ENCODE measurements around the gene APOBEC3B. TPM values are rescaled to one million over a fixed set of nuclear protein-coding genes. Genes with fewer than 3 reads are reported as not detected.

Gene APOBEC3B
- total and polyA plus RNA-seq, 2 experiments from 2014 or later: 4.1 to 10.6 TPM

DNA sequence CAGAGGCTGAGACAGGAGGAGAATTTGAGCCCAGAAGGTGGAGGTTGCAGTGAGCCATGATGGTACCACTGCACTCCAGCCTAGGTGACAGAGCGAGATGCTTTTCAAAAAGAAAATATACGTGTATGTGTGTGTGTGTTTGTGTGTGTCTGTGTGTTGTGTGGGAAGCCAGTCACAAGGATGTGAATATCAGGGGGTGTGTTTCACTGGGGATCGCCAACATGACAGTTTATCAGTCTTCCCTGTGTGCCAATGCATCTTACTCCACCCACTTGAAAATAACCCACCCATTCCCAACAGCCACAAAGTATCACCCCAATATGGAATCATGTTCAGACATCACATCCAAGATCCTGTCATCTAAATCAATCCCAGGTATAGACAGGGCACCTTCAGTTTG, 10.4 kb upstream of the APOBEC3B start:
- Histone ChIP-seq H3K4me2 (ENCODE audit: unreplicated experiment) (no peak overlapping the region), H3K79me2 (ENCODE audit: insufficient read depth) (no peaks in the 10 kb centered on the region), H3K4me3 (no peak overlapping the region), H3K27me3 (replicated peaks; ENCODE audit: insufficient read depth) (peaks cover 24% of the 10 kb centered on the region; the same call in 1 of the 2 replicates), H3K9ac (no peak overlapping the region), H3K9me3 (ENCODE audit: low read depth) (no peaks in the 10 kb centered on the region), H3K27ac (no peak overlapping the region), H3K9me2 (ENCODE audit: insufficient read depth) (no peaks in the 10 kb centered on the region), H3K4me1 (ENCODE audit: insufficient read depth) (no peaks in the 10 kb centered on the region), H3F3A (ENCODE audit: insufficient read depth) (no peaks in the 10 kb centered on the region), H3K36me3 (ENCODE audit: low read depth) (no peaks in the 10 kb centered on the region), H4K20me1 (ENCODE audit: insufficient read depth) (no peaks in the 10 kb centered on the region), H2AFZ (no peak overlapping the region)
- 63 to 67% methylated on average over 3 of the region's 3 CpGs for WGBS, 2 experiments (ENCODE audit: low coverage in 1 of 2, low lambda C conversion rate in 2 of 2, missing lambda C conversion rate in 2 of 2)
- no peak for DNase-seq
- TF ChIP-seq EZH2 (IDR thresholded peaks at IDR 0.05; ENCODE audit: insufficient read depth, poor library complexity, severe bottlenecking) (no peak), EZH2phosphoT487 (IDR thresholded peaks at IDR 0.05; ENCODE audit: insufficient read depth, low read depth) (no peak)
- in situ Hi-C loops (cut with MboI): no loop called here

GRCh38 chr22:38972558-38972957, 9.6 kb upstream of the APOBEC3B start:
- Histone ChIP-seq H3K9me2 (ENCODE audit: insufficient read depth) (no peaks in the 10 kb centered on the region), H3K79me2 (ENCODE audit: insufficient read depth) (no peaks in the 10 kb centered on the region), H3K9me3 (ENCODE audit: low read depth) (no peaks in the 10 kb centered on the region), H3K4me3 (no peak overlapping the region), H2AFZ (no peak overlapping the region), H3K9ac (no peak overlapping the region), H4K20me1 (ENCODE audit: insufficient read depth) (no peaks in the 10 kb centered on the region), H3K4me1 (ENCODE audit: insufficient read depth) (no peaks in the 10 kb centered on the region), H3K27me3 (replicated peaks; ENCODE audit: insufficient read depth) (peaks cover 24% of the 10 kb centered on the region; the same call in 1 of the 2 replicates), H3K36me3 (ENCODE audit: low read depth) (no peaks in the 10 kb centered on the region), H3K27ac (no peak overlapping the region), H3F3A (ENCODE audit: insufficient read depth) (no peaks in the 10 kb centered on the region), H3K4me2 (ENCODE audit: unreplicated experiment) (no peak overlapping the region)
- 38 to 48% methylated on average over 5 of the region's 5 CpGs for WGBS, 2 experiments (ENCODE audit: low coverage in 1 of 2, low lambda C conversion rate in 2 of 2, missing lambda C conversion rate in 2 of 2)
- DNase-seq: no peak
- TF ChIP-seq EZH2phosphoT487 (IDR thresholded peaks at IDR 0.05; ENCODE audit: insufficient read depth, low read depth) (no peak), EZH2 (IDR thresholded peaks at IDR 0.05; ENCODE audit: insufficient read depth, poor library complexity, severe bottlenecking) (no peak)
- in situ Hi-C loops (cut with MboI): no loop called here

DNA sequence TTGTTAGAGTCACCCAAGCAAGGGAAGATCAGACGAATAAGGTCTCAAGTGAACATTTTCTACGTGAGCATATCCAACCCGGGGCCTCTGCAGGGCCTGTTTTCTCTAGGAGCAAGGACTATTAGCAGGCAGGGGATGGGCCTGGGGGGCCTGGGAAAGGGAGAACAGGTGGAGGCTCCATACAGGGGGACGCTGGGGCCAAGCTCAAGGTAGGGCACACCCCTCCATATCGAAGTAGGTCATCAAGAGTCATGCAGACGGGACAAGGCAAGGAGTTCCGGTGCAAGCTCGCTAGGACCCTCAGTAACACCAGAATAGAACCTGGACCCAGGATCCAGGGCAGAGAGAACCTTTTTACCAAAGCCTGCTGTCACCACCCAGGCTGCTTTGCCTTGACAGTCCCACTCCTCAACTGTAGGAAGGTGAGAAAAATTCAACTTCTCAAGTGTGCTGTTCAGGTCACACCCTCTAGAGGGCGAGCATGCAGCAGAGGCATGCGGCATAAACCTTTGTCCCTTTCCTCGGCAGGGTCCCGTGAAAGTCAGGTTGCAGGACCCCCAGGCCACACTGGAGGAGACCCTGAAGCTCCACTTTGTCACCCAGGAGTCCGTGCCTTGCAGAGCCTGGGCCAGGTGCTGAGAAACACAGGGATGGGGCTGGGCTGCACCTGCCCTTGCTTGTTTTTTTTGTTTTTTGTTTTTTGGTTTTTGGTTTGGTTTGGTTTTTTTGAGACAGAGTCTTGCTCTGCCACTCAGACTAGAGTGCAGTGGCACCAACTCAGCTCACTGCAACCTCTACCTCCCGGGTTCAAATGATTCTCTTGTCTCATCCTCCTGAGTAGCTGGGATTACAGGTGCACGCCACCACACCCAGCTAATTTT, 8.6 kb upstream of the APOBEC3B start:
- H3K36me3 ChIP-seq (ENCODE audit: low read depth): no peaks in the 10 kb centered on the region
- no peak overlapping the region for H2AFZ ChIP-seq
- H3K4me2 ChIP-seq (ENCODE audit: unreplicated experiment): no peak overlapping the region
- peak; percentile 51 for DNase-seq
- no peaks in the 10 kb centered on the region for H4K20me1 ChIP-seq (ENCODE audit: insufficient read depth)
- no peaks in the 10 kb centered on the region for H3K79me2 ChIP-seq (ENCODE audit: insufficient read depth)
- no peak for TF ChIP-seq EZH2 (IDR thresholded peaks at IDR 0.05; ENCODE audit: insufficient read depth, poor library complexity, severe bottlenecking)
- TF ChIP-seq EZH2phosphoT487 (IDR thresholded peaks at IDR 0.05; ENCODE audit: insufficient read depth, low read depth): no peak
- no peaks in the 10 kb centered on the region for H3K4me1 ChIP-seq (ENCODE audit: insufficient read depth)
- no peaks in the 10 kb centered on the region for H3K9me2 ChIP-seq (ENCODE audit: insufficient read depth)
- H3K27me3 ChIP-seq (replicated peaks; ENCODE audit: insufficient read depth): peaks cover 19% of the 10 kb centered on the region; the same call in 1 of the 2 replicates
- no peak overlapping the region for H3K27ac ChIP-seq
- no peak overlapping the region for H3K9ac ChIP-seq
- in situ Hi-C loops (cut with MboI): no loop called here
- H3K9me3 ChIP-seq (ENCODE audit: low read depth): no peaks in the 10 kb centered on the region
- no peaks in the 10 kb centered on the region for H3F3A ChIP-seq (ENCODE audit: insufficient read depth)
- WGBS, 2 experiments (ENCODE audit: low coverage in 1 of 2, low lambda C conversion rate in 2 of 2, missing lambda C conversion rate in 2 of 2): 43 to 44% methylated on average over 15 of the region's 15 CpGs
- H3K4me3 ChIP-seq: no peak overlapping the region

- H3K4me3 ChIP-seq: no peak overlapping the region
- no peak for DNase-seq
- TF ChIP-seq EZH2phosphoT487 (IDR thresholded peaks at IDR 0.05; ENCODE audit: insufficient read depth, low read depth) (no peak), EZH2 (IDR thresholded peaks at IDR 0.05; ENCODE audit: insufficient read depth, poor library complexity, severe bottlenecking) (no peak)
- H3K27me3 ChIP-seq (replicated peaks; ENCODE audit: insufficient read depth): peaks cover 12% of the 10 kb centered on the region; the same call in 1 of the 2 replicates
- H3K9me2 ChIP-seq (ENCODE audit: insufficient read depth): no peaks in the 10 kb centered on the region
- no peak overlapping the region for H3K4me2 ChIP-seq (ENCODE audit: unreplicated experiment)
- no peak overlapping the region for H3K27ac ChIP-seq
- no peak overlapping the region for H3K9ac ChIP-seq
- no peaks in the 10 kb centered on the region for H3K4me1 ChIP-seq (ENCODE audit: insufficient read depth)
- no peaks in the 10 kb centered on the region for H4K20me1 ChIP-seq (ENCODE audit: insufficient read depth)
- no peaks in the 10 kb centered on the region for H3K36me3 ChIP-seq (ENCODE audit: low read depth)
- 55 to 61% methylated on average over 18 of the region's 18 CpGs for WGBS, 2 experiments (ENCODE audit: low coverage in 1 of 2, low lambda C conversion rate in 2 of 2, missing lambda C conversion rate in 2 of 2)
- in situ Hi-C loops (cut with MboI): no loop called here
- no peaks in the 10 kb centered on the region for H3K79me2 ChIP-seq (ENCODE audit: insufficient read depth)
- no peaks in the 10 kb centered on the region for H3K9me3 ChIP-seq (ENCODE audit: low read depth)
- no peak overlapping the region for H2AFZ ChIP-seq
- no peaks in the 10 kb centered on the region for H3F3A ChIP-seq (ENCODE audit: insufficient read depth)
Observed at GRCh38 chr22:38974170-38974825, 7.8 kb upstream of the APOBEC3B start.

Data from GM23248 (cell line).